ENCODE data around the gene TMEM51.

The TMEM51 gene

GRCh38 chr1:15191770-15192169 is 38.2 kb downstream of the TMEM51 start:
- no peak for DNase-seq (ENCODE audit: low read depth in 2 of 3, low spot score in 2 of 3)

GRCh38 chr1:15192916-15193550 is 39.5 kb downstream of the TMEM51 start:
- DNase-seq (ENCODE audit: low read depth in 2 of 3, low spot score in 2 of 3): no peak

- DNase-seq (ENCODE audit: low read depth in 2 of 3, low spot score in 2 of 3): no peak
Observed at GRCh38 chr1:15195420-15196052, 42.0 kb downstream of the TMEM51 start.

- DNase-seq (ENCODE audit: low read depth in 2 of 3, low spot score in 2 of 3): no peak
Observed at GRCh38 chr1:15196069-15196468, 42.5 kb downstream of the TMEM51 start.

- DNase-seq (ENCODE audit: low read depth in 2 of 3, low spot score in 2 of 3): no peak
Observed at GRCh38 chr1:15196807-15197530, 43.4 kb downstream of the TMEM51 start.

DNA sequence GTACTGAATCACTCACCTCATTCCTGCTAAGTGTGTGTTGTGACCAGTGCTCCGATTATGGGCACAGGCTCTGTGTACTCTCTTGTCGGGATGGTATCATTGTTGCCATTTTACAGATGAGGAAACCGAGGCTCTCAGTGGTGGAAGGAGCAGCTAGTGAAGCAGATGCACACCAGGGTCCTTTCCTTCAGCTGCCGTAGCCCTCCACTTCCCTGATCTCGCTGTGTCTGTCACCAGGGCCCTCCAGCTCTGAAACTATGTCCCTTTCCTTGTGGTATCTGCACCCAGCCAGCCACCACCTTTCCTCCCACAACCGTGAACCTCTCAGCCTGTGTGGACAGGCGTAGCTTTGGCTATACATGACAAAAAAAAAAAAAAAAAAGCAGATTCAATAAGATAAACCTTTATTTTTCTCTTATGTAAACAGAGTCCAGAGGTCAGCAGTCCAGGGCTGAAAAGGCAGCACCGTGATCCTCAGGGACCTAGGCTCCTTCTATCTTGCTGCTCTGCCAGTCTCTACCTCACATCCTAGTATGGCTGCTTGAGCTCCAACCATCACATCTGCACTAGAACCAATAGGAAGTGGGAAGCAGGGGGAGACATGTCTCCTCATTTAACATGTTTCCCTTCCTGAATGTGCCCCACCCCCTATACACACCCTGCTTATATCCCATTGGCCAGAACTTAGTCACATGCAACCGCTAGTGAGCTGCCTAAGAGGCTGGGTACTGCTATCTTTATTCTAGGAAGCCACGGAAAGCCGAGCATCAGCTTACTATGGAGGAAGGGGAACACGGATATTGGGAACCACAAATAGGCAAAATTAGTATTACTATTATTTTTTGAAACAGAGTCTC is 44.3 kb downstream of the TMEM51 start:
- no peak for DNase-seq (ENCODE audit: low read depth in 2 of 3, low spot score in 2 of 3)

- DNase-seq (ENCODE audit: low read depth in 2 of 3, low spot score in 2 of 3): no peak
Observed at GRCh38 chr1:15198684-15199083, 45.1 kb downstream of the TMEM51 start.

GRCh38 chr1:15201221-15201620 is 47.7 kb downstream of the TMEM51 start:
- no peak for DNase-seq (ENCODE audit: low read depth in 2 of 3, low spot score in 2 of 3)

DNA sequence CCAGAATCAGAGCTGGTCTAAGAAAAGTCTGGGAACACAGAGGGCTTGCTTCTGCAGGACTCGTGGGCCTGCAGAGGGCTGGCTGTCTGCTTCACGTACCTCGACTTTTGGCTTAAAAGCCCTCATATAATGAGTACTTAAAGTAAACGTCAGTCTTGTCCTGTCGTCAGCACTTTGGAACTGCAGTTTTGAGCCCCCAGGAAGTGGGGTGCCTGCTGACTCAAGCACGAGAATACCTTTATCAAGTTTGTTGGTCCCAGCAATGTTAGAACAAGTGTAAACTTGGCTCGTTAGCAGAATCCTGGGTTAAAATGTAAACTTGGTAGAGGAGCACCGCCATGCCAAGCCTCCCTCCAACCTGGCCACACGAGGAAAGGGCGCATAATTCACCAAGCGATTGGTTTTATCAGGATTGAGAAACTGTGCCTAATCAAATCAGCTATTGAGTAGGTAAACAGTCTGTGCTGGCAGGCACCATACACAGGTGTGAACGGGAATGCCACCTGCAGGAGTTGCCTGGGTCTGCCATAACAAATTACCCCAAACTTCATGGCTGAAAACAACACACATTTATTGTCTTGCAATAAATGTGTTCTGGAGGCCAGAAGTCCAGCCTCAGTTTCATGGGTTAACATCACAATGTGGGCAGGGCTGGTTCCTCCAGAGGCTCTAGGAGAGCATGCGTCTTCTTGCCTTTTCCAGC is 48.5 kb downstream of the TMEM51 start:
- DNase-seq (ENCODE audit: low read depth in 2 of 3, low spot score in 2 of 3): no peak

DNA sequence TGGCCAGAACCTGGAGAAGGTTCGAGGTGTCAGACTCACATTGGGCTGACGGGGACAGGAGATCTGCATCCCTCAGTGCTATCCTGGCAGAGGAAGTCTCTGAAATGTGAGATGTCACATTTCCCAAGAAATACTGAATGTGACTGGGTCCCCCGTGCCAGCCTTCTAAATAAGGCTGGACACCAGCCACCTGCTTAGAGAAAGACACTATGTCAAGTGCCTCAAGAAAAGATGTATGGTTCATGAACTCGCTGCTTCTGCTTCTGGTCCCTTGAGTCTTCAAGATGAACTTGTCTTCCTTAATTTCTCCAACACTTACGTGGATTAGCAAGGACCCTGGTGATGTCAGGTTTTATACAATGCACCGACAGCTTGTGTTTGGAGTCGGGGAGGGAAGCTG is 51.4 kb downstream of the TMEM51 start:
- no peak for DNase-seq (ENCODE audit: low read depth in 2 of 3, low spot score in 2 of 3)

- no peak for DNase-seq (ENCODE audit: low read depth in 2 of 3, low spot score in 2 of 3)
Observed at GRCh38 chr1:15205586-15206346, 52.2 kb downstream of the TMEM51 start.

- no peak for DNase-seq (ENCODE audit: low read depth in 2 of 3, low spot score in 2 of 3)
Observed at GRCh38 chr1:15206418-15207030, 53.0 kb downstream of the TMEM51 start.

- no peak for DNase-seq (ENCODE audit: low read depth in 2 of 3, low spot score in 2 of 3)
Observed at GRCh38 chr1:15207031-15207828, 53.7 kb downstream of the TMEM51 start.

- DNase-seq (ENCODE audit: low read depth in 2 of 3, low spot score in 2 of 3): no peak
Observed at GRCh38 chr1:15207829-15208429, 54.4 kb downstream of the TMEM51 start.

DNA sequence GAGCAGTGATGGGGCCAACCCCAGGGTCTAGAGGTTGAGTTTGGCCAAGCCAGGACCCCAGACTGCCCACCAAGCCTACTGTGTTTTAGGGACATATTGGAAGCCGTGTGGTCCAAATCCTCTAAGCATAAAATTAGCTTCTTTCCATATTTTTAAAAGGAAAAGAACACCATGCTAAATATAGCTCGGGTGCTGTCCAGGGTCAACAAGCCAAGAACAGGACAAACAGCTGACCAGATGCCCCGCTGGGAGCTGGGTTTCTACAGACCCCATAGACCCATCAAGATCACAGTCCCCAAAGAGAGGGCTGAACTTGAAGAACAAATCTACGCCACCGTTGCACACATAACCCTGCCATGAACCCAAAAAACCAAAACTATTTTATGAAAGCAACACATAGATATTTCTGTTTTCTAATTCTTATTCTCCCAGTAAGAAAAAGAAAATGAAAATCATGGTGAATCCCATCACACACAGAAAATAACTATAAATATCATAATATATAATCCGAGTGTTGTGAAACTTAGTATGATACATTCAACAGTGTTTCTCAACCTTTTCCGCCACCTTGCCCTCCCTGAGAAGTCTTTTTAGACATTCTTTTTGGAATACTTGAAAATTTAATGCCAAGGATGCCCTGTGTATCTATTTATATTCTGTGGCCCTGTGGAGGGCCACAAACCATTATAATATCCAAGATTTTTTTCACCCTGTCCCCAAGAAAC is 57.3 kb downstream of the TMEM51 start:
- no peak for DNase-seq (ENCODE audit: low read depth in 2 of 3, low spot score in 2 of 3)

- DNase-seq (ENCODE audit: low read depth in 2 of 3, low spot score in 2 of 3): no peak
Observed at GRCh38 chr1:15211424-15211823, 57.9 kb downstream of the TMEM51 start.

DNA sequence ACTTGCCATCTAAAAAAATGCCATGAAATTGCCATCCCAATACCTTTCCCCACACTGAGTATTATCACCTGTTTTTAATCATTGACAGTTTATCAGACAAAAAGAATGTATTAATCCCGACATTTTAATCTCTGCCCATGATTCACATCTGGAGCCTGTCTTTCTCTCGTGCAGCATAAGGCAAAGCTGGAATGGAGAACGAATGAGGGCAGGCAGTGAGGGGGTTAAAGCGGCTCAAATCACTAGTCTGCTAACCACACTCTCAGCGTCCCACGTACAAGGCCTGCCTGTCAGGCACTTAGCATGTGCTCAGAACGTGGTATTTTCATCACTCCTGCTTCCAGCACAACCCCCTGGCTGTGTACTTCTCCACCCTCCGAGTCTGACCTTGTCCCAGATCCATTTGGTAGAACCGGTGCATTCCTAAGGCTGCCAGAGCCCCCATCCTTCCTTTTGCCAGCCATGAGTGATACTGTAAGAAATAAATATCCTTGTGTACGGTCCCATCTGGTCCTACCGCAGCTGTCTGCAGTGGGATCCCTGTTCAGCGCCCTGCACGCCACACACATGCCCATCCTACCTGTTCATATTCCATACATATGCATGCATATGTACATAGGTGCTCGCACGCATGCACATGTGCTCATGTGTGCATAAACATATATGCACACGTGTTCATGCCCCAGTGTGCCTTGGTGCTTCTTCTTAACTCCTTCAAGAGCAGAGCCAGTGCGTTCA is 58.8 kb downstream of the TMEM51 start:
- no peak for DNase-seq (ENCODE audit: low read depth in 2 of 3, low spot score in 2 of 3)
